Nephron progenitor cell (in vitro differentiated cells): Measurements from ENCODE around the gene SLC2A9.

Experiments
- DNase-seq: peaks from one replicate; pipeline ENCODE4 v3.0.0; 2021
- H3K27ac Mint-ChIP-seq: 2 replicates; pipeline ENCODE4 v1.8.0; 2021; ENCODE audit warnings: mild to moderate bottlenecking, moderate library complexity, mixed read lengths
- H3K27me3 Mint-ChIP-seq: 2 replicates; pipeline ENCODE4 v1.8.0; 2021; ENCODE audit warnings: mild to moderate bottlenecking, low read depth, mixed read lengths; ENCODE audit not compliant: poor library complexity
- H3K36me3 Mint-ChIP-seq: 2 replicates; pipeline ENCODE4 v1.8.0; 2021; ENCODE audit warnings: low read depth, mixed read lengths
- H3K4me1 Mint-ChIP-seq: 2 replicates; pipeline ENCODE4 v1.8.0; 2021; ENCODE audit warnings: mixed read lengths
- H3K4me3 Mint-ChIP-seq: 2 replicates; pipeline ENCODE4 v1.8.0; 2021; ENCODE audit warnings: mild to moderate bottlenecking, moderate library complexity, mixed read lengths
- H3K9me3 Mint-ChIP-seq: 2 replicates; pipeline ENCODE4 v1.8.0; 2021; ENCODE audit warnings: mild to moderate bottlenecking, moderate library complexity, mixed read lengths
- CTCF ChIP-seq: fragments of 200-600 bp; sonication (generic); IDR thresholded peaks from 2 replicates; pipeline ENCODE4 v1.5.0; 2021; ENCODE audit warnings: antibody characterized with exemption

Gene SLC2A9

GRCh38 chr4:9933184-9933583, 88.1 kb downstream of the SLC2A9 start:
- TF ChIP-seq CTCF = no peak
- Mint-ChIP-seq H3K9me3 (no peaks in the 10 kb centered on the region), H3K36me3 (no peaks in the 10 kb centered on the region), H3K27me3 (peaks cover 57% of the 10 kb centered on the region), H3K4me3 (no peak overlapping the region), H3K27ac (no peak overlapping the region), H3K4me1 (peaks cover 5% of the 10 kb centered on the region)
- no peak for DNase-seq

GRCh38 chr4:9932771-9933170, 88.5 kb downstream of the SLC2A9 start:
- peaks cover 56% of the 10 kb centered on the region for H3K27me3 Mint-ChIP-seq
- no peak overlapping the region for H3K27ac Mint-ChIP-seq
- no peaks in the 10 kb centered on the region for H3K36me3 Mint-ChIP-seq
- TF ChIP-seq CTCF = no peak
- H3K4me1 Mint-ChIP-seq = peaks cover 5% of the 10 kb centered on the region
- no peak overlapping the region for H3K4me3 Mint-ChIP-seq
- DNase-seq = no peak
- H3K9me3 Mint-ChIP-seq = no peaks in the 10 kb centered on the region

- no peaks in the 10 kb centered on the region for H3K9me3 Mint-ChIP-seq
- peaks cover 49% of the 10 kb centered on the region for H3K27me3 Mint-ChIP-seq
- H3K4me1 Mint-ChIP-seq = peaks cover 5% of the 10 kb centered on the region
- DNase-seq = no peak
- H3K36me3 Mint-ChIP-seq = no peaks in the 10 kb centered on the region
- TF ChIP-seq CTCF = no peak
- no peak overlapping the region for H3K4me3 Mint-ChIP-seq
- H3K27ac Mint-ChIP-seq = no peak overlapping the region
Measured at GRCh38 chr4:9931146-9931545, 90.2 kb downstream of the SLC2A9 start.

- Mint-ChIP-seq H3K27me3 (peaks cover 48% of the 10 kb centered on the region), H3K9me3 (no peaks in the 10 kb centered on the region), H3K4me1 (peaks cover 5% of the 10 kb centered on the region), H3K27ac (no peak overlapping the region), H3K36me3 (no peaks in the 10 kb centered on the region), H3K4me3 (no peak overlapping the region)
- no peak for TF ChIP-seq CTCF
- DNase-seq = no peak
Measured at GRCh38 chr4:9929111-9929510, 92.2 kb downstream of the SLC2A9 start.

- TF ChIP-seq CTCF = no peak
- Mint-ChIP-seq H3K4me3 (no peak overlapping the region), H3K27ac (no peak overlapping the region), H3K36me3 (no peaks in the 10 kb centered on the region), H3K9me3 (no peaks in the 10 kb centered on the region), H3K4me1 (peaks cover 5% of the 10 kb centered on the region), H3K27me3 (peaks cover 41% of the 10 kb centered on the region)
- DNase-seq = no peak
Measured at GRCh38 chr4:9927341-9928007, 93.8 kb downstream of the SLC2A9 start.

GRCh38 chr4:9926586-9926985, 94.7 kb downstream of the SLC2A9 start:
- DNase-seq = no peak
- no peaks in the 10 kb centered on the region for H3K36me3 Mint-ChIP-seq
- H3K27me3 Mint-ChIP-seq = peaks cover 34% of the 10 kb centered on the region
- peaks cover 5% of the 10 kb centered on the region for H3K4me1 Mint-ChIP-seq
- TF ChIP-seq CTCF = no peak
- H3K27ac Mint-ChIP-seq = no peak overlapping the region
- H3K9me3 Mint-ChIP-seq = no peaks in the 10 kb centered on the region
- no peak overlapping the region for H3K4me3 Mint-ChIP-seq
